Measurements from ENCODE around the gene NFE2L3. TPM values are rescaled to one million over a fixed set of nuclear protein-coding genes. Genes with fewer than 3 reads are reported as not detected.

NFE2L3 gene
- total and polyA plus RNA-seq, 9 of the 15 experiments (the other 6 are each of a cell fraction or from before 2014, with no cell fraction given) = 2.9 to 16.9 (median 12.4) TPM

DNA sequence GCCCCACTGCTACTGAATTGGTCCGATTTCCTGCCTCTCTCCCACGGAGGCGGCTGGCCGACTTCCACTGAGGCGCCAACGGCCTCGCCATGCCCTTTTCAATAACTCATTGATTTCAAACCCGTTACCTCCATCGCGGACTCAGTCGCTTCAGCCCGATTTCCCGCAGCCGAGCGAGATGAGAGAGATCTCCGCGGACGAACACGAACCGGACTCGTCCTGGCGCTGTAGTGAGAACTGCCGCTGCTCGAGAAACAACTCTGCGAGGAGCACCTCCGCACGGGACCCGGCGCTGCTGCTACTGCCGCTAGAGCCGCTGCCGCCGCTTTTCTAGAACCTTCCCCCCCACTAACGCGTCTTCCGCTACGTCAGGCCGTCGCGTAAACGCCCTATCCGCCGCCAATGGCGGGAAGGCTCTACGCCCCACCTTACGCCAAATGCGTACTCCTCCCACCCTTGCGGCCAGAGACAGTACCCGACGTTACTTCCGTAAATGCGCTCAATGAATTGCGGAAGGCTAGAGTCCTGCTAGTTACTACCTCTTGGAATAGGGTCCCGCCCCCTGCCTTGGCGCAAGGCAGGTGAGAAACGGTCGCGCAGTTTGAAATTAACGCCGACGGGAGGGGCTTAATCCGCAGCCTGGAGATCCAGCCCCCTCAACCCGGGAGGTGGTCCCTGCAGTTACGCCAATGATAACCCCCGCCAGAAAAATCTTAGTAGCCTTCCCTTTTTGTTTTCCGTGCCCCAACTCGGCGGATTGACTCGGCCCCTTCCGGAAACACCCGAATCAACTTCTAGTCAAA, 48.6 kb downstream of the NFE2L3 start, which contains the start of gene HNRNPA2B1 (continued):
- TF ChIP-seq ZNF740 (CRISPR knock-in tag; IDR thresholded peaks at IDR 0.05) = peak; percentile 100
- peak in 1 of 2 experiments; percentile 98; a peak in 2 of 4 replicates for TF ChIP-seq ZNF740 (tag; IDR thresholded peaks at IDR 0.05)
- no peak for TF ChIP-seq ETV1 (tag; conservative IDR thresholded peaks at IDR 0.05; ENCODE audit: low read depth)
- no peak for TF ChIP-seq CBX8 (IDR thresholded peaks at IDR 0.05; ENCODE audit: borderline replicate concordance, extremely low read depth, low read depth, low read length, poor library complexity, severe bottlenecking)
- TF ChIP-seq RBM34 (IDR thresholded peaks at IDR 0.05; ENCODE audit: borderline replicate concordance, insufficient read depth, low read length) = no peak
- TF ChIP-seq TBP (optimal IDR thresholded peaks at IDR 0.05; ENCODE audit: low read depth, low read length) = no peak
- TF ChIP-seq KLF16 (IDR thresholded peaks at IDR 0.05) = no peak
- TF ChIP-seq TCF3 (CRISPR knock-in tag; IDR thresholded peaks at IDR 0.05) = no peak
- no peak for TF ChIP-seq EZH2 (IDR thresholded peaks at IDR 0.05; ENCODE audit: borderline replicate concordance, low read depth, low read length)
- TF ChIP-seq, protein P1, sequence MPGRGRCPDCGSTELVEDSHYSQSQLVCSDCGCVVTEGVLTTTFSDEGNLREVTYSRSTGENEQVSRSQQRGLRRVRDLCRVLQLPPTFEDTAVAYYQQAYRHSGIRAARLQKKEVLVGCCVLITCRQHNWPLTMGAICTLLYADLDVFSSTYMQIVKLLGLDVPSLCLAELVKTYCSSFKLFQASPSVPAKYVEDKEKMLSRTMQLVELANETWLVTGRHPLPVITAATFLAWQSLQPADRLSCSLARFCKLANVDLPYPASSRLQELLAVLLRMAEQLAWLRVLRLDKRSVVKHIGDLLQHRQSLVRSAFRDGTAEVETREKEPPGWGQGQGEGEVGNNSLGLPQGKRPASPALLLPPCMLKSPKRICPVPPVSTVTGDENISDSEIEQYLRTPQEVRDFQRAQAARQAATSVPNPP (IDR thresholded peaks at IDR 0.05; ENCODE audit: borderline replicate concordance, insufficient read depth, insufficient read length) = no peak
- no peak for TF ChIP-seq ZNF280A (IDR thresholded peaks at IDR 0.05; ENCODE audit: low read depth, partially characterized antibody)
- no peak for TF ChIP-seq ZNF311 (CRISPR knock-in tag; IDR thresholded peaks at IDR 0.05)
- TF ChIP-seq HNRNPK (IDR thresholded peaks at IDR 0.05; ENCODE audit: low read depth, low read length, poor library complexity, severe bottlenecking) = peak; percentile 100
- TF ChIP-seq CHAMP1 (IDR thresholded peaks at IDR 0.05) = peak; percentile 84
- TF ChIP-seq HDGF (IDR thresholded peaks at IDR 0.05) = no peak
- TF ChIP-seq ZNF23 (CRISPR knock-in tag; IDR thresholded peaks at IDR 0.05) = no peak
- no peak for TF ChIP-seq ZFP1 (CRISPR knock-in tag; IDR thresholded peaks at IDR 0.05)
- TF ChIP-seq ZNF76 (CRISPR knock-in tag; IDR thresholded peaks at IDR 0.05; ENCODE audit: borderline replicate concordance) = no peak
- TF ChIP-seq RBBP5 (IDR thresholded peaks at IDR 0.05; ENCODE audit: borderline replicate concordance, insufficient read depth, low read length, poor library complexity, severe bottlenecking) = peak; percentile 52
- TF ChIP-seq ZNF212 (CRISPR knock-in tag; IDR thresholded peaks at IDR 0.05) = no peak
